Heart right ventricle (tissue), 16 donors: ENCODE results near the gene SARDH. TPM values are rescaled to one million over a fixed set of nuclear protein-coding genes. Genes with fewer than 3 reads are reported as not detected.

ENCODE experiments used
- ATAC-seq, 8 donors: fragments of 200-7000 bp; cut with Tn5 transposase; one replicate each; pipeline ENCODE4 v1.9.1; 2020; ENCODE audit warnings: mild to moderate bottlenecking in 8 of 8, moderate library complexity in 8 of 8, moderate number of reproducible peaks in 1 of 8
- DNase-seq, 2 donors: peaks; one replicate each; pipeline ENCODE4 v3.0.0-alpha.2; 2020
- H3K27ac ChIP-seq, 10 donors: fragments of 200-600 bp; sonication (generic) in 2 of 10; one replicate each; pipeline versions ENCODE4 v1.5.0 to v1.8.0; 2020 to 2022; ENCODE audit warnings: mild to moderate bottlenecking in 3 of 10
- H3K27me3 ChIP-seq, 7 donors: fragments of 200-600 bp; one replicate each; pipeline ENCODE4 v1.8.0; 2021 to 2022; ENCODE audit warnings: mild to moderate bottlenecking in 2 of 7
- H3K36me3 ChIP-seq, 9 donors: fragments of 200-600 bp; sonication (generic) in 1 of 9; one replicate each; pipeline versions ENCODE4 v1.5.0 to v1.8.0; 2020 to 2022; ENCODE audit warnings: mild to moderate bottlenecking in 2 of 9
- H3K4me1 ChIP-seq, 9 donors: fragments of 200-600 bp; sonication (generic) in 1 of 9; one replicate each; pipeline versions ENCODE4 v1.5.0 to v1.8.0; 2020 to 2022; ENCODE audit warnings: mild to moderate bottlenecking in 4 of 9
- H3K4me3 ChIP-seq, 10 donors: fragments of 200-600 bp; sonication (generic) in 2 of 10; one replicate each; pipeline versions ENCODE4 v1.5.0 to v1.8.0; 2020 to 2022; ENCODE audit warnings: mild to moderate bottlenecking in 7 of 10, moderate library complexity in 2 of 10
- H3K9me3 ChIP-seq, 11 donors: fragments of 200-600 bp in 10 of 11; sonication (generic) in 2 of 11; one replicate each; pipeline versions ENCODE4 v1.5.0 to v1.8.0; 2013 to 2022; ENCODE audit warnings: mild to moderate bottlenecking in 2 of 11, control low read depth in 1 of 11, moderate library complexity in 1 of 11
- WGBS, 2 donors: extraction: QIAGEN DNeasy Blood & Tissue Kit; methylation state at CpG; one replicate each; pipeline ENCODE4 v1.1.7; 2013; ENCODE audit warnings: inconsistent platforms in 1 of 2; 5-methylcytosine and 5-hydroxymethylcytosine counted together
- intact Hi-C, 10 donors: fragments of 100-400 bp; cut with DNase I; formaldehyde crosslinking; loops; one replicate each; pipeline versions ENCODE4 v1.11.1 to v1.14.2; 2022
- polyA plus RNA-seq, 2 donors: library from polyadenylated mRNA; stranded (reverse); fragments of 200-250 nt; gene quantifications; one replicate each; pipeline ENCODE4 v1.2.3, GENCODE V29; 2013
- total RNA-seq, 10 donors: library from RNA; stranded (reverse); fragmentation: NEBNext Ultra II Directional in 3 of 10; extraction: Animal tissue kit (Norgen Biotek cat#: 25700) in 3 of 10; gene quantifications; one replicate each; pipeline versions ENCODE4 v1.2.1 to v1.2.4, GENCODE V29; 2021 to 2023
- TF ChIP-seq, protein P1 (sequence below), 9 donors: fragments of 200-600 bp; sonication (generic) in 2 of 9; IDR thresholded peaks; one replicate each; pipeline versions ENCODE4 v1.5.0 to v1.8.0; 2021 to 2022; ENCODE audit warnings: antibody characterized with exemption in 9 of 9, mild to moderate bottlenecking in 5 of 9, moderate library complexity in 1 of 9
- donor health status: Arrhythmogenic right ventricular cardiomyopathy.
- donor health status: ischemic (EF 13 %, LVEDD 7.1; RV severe dilation, severe dysfunction).
- donor health status: healthy with polysubstance abuse.
- donor health status: DM: no; HTN: yes; CAD: no.
- donor health status: DM: no; HTN: no; CAD: no.
- donor health status: ischemic (EF 25% LVEDD 6.9; RV normal size, moderate dysfunction).
- donor health status: ischemic (EF 25% LVEDD 5.7; RV mildly dilated, moderate dysfunction).
- donor health status: healthy.
- donor health status: DM: yes; HTN: yes; CAD: no.
- donor health status: Ischemic cardiomyopathy.
- donor health status: ischemic (EF 35%, LVEDD 5.7; RV mildly dilated, moderate dysfunction).
- donor health status: nonischemic (EF 11% LVEDD 7.7; RV severe dilation, severe dysfunction).
- donor health status: DM: yes; HTN: yes; CAD: no.
- donor health status: PGD.
- donor health status: ischemic (EF 29% LVEDD 5.4; RV normal size, mild dysfunction).
- donor health status: nonischemic (EF 23%, LVEDD 6.1; RV moderate dilation, normal function).

The SARDH gene
- total and polyA plus RNA-seq, 12 donors: 0.28 to 1.8 (median 0.53) TPM

DNA sequence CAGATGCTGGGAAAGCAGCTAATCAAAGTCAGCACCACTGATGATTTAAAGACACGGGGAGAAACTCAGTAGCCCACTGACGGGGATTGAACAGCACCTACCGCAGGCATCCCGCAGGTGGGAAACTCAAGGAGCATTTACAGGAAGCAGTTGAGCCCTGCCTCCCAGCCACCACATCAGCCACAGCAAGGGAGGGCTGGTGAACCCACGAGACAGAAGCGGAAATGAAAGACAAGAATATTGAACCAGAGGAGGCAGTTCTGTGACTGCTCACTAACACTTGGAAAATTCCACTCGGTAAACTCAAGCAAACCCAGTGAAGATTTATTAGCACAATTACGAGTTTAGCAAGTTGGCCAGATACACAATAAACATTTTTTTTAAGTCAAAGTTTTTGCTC, 118.4 kb downstream of the SARDH start:
- no peak for DNase-seq
- Histone ChIP-seq H3K9me3 (peaks cover 0 to under 1% (median 0%) of the 10 kb centered on the region in 11 donors), H3K4me1 (no peaks in the 10 kb centered on the region), H3K27me3 (peaks cover 0 to 85% (median 68%) of the 10 kb centered on the region in 7 donors), H3K36me3 (no peaks in the 10 kb centered on the region), H3K4me3 (no peak overlapping the region), H3K27ac (no peak overlapping the region)
- TF ChIP-seq, protein P1, sequence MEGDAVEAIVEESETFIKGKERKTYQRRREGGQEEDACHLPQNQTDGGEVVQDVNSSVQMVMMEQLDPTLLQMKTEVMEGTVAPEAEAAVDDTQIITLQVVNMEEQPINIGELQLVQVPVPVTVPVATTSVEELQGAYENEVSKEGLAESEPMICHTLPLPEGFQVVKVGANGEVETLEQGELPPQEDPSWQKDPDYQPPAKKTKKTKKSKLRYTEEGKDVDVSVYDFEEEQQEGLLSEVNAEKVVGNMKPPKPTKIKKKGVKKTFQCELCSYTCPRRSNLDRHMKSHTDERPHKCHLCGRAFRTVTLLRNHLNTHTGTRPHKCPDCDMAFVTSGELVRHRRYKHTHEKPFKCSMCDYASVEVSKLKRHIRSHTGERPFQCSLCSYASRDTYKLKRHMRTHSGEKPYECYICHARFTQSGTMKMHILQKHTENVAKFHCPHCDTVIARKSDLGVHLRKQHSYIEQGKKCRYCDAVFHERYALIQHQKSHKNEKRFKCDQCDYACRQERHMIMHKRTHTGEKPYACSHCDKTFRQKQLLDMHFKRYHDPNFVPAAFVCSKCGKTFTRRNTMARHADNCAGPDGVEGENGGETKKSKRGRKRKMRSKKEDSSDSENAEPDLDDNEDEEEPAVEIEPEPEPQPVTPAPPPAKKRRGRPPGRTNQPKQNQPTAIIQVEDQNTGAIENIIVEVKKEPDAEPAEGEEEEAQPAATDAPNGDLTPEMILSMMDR (IDR thresholded peaks at IDR 0.05): no peak
- intact Hi-C loops: loop anchor here in 1 of 10 donors (10.0 kb wide), 1 partner anchor 105 kb away; no protein-coding TSS in a partner anchor
- no peak for ATAC-seq
- 32 to 37% methylated on average over 8 of the region's 8 CpGs for WGBS, 2 donors

GRCh38 chr9:133618726-133619125, 119.4 kb downstream of the SARDH start:
- Histone ChIP-seq H3K36me3 (no peaks in the 10 kb centered on the region), H3K4me3 (no peak overlapping the region), H3K9me3 (no peaks in the 10 kb centered on the region), H3K4me1 (no peaks in the 10 kb centered on the region), H3K27me3 (peaks cover 0 to 92% (median 76%) of the 10 kb centered on the region in 7 donors), H3K27ac (no peak overlapping the region)
- DNase-seq (no peak), ATAC-seq (no peak)
- TF ChIP-seq, protein P1 (IDR thresholded peaks at IDR 0.05): no peak
- 86 to 88% methylated on average over 10 of the region's 10 CpGs for WGBS, 2 donors
- intact Hi-C loops: loop anchor here in 1 of 10 donors (10.0 kb wide), 1 partner anchor 106 kb away; no protein-coding TSS in a partner anchor

DNA sequence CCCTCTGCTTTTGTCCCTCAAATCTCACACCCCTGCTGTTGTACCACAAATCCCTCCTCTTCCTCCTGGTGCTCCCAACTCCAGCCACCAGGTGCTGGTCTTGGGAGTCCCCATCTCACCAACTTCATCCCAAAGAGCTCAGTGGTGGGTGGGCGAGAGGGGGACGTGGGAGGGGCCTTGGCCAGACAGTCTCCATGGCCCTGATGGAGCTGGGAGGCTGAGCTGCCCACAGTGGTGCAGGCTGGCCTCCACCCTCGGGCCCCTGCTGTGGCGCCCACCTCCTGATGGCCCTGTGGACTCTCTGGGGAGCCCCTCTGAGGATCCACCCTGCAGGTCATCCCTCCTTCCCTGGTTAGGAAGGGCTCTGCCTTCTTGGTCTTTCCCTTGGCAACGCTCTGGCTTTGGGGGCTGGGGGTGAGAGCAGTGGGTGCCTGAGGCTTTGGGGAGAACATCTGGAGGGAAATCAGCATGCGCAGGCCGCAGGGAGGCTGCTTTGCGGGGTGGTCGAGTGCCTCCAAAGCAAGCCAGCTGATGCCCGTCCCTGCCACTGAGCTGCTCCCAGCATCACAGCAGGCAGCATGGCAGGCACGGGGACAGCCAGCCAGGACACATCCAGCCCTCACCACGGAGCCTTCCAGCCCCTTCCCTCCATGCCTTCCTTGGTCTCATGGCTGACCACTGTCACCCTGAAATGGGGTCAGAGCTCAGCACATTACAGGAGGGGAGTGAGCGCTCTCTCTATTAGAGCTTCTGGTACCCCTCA, 121.3 kb downstream of the SARDH start:
- WGBS, 2 donors: 78 to 81% methylated on average over 13 of the region's 13 CpGs
- ATAC-seq: no peak
- Histone ChIP-seq H3K27me3 (peaks cover 0 to 88% (median 73%) of the 10 kb centered on the region in 7 donors), H3K4me1 (no peaks in the 10 kb centered on the region), H3K36me3 (no peaks in the 10 kb centered on the region), H3K27ac (no peak overlapping the region), H3K9me3 (no peaks in the 10 kb centered on the region), H3K4me3 (no peak overlapping the region)
- TF ChIP-seq, protein P1 (IDR thresholded peaks at IDR 0.05): no peak
- DNase-seq: no peak
- intact Hi-C loops: loop anchor here in 1 of 10 donors (10.0 kb wide), 1 partner anchor 108 kb away; no protein-coding TSS in a partner anchor

DNA sequence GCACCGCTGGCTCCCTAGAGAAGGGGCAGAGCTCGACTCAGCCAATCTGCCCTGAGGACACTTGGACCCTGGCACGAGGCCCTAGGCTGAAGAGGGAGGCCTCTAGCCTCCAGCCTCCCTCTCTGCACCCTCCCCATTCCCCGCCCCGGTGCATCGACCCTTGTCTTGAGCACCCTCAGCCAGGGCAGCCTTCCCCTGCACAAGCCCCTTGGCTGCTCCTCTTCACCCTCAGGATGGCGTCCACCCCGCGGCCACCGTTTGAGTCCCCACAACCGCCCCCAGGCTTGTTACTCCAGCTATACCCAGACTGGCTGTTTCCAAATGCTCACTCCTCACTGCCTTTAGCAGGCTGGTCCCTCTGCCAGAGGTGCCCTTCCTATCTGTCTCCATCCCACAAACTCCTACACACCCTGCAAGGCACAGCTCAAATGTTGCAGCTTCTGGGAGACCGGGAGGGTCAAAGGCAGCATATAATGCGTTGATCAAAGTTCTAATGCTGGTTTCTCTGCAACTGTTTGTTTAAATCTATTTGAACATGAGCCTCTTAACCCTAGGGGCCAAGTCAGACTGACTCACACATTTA, 122.5 kb downstream of the SARDH start:
- TF ChIP-seq, protein P1 (IDR thresholded peaks at IDR 0.05): no peak
- H3K27me3 ChIP-seq: peaks cover 0 to 90% (median 78%) of the 10 kb centered on the region in 7 donors
- intact Hi-C loops: loop anchor here in 1 of 10 donors (10.0 kb wide), 1 partner anchor 109 kb away; no protein-coding TSS in a partner anchor

More for the DNA sequence above, 122.5 kb downstream of the SARDH start:
- H3K36me3 ChIP-seq: no peaks in the 10 kb centered on the region
- no peak overlapping the region for H3K27ac ChIP-seq
- no peak overlapping the region for H3K4me3 ChIP-seq
- H3K9me3 ChIP-seq: no peaks in the 10 kb centered on the region
- 69 to 77% methylated on average over 13 of the region's 13 CpGs for WGBS, 2 donors
- DNase-seq (no peak), ATAC-seq (no peak)
- no peaks in the 10 kb centered on the region for H3K4me1 ChIP-seq
